Pancreas (tissue), 10 donors: ENCODE measurements around the gene CCDC187. TPM values are rescaled to one million over a fixed set of nuclear protein-coding genes. Genes with fewer than 3 reads are reported as not detected.
A peak's percentile ranks its signal among the peaks of the same experiment; 100 is the strongest.

Source experiments
- ATAC-seq, 4 donors: fragments of 200-7000 bp; cut with Tn5 transposase; one replicate each; pipeline versions ENCODE4 v1.8.0 to v1.9.1; 2020; ENCODE audit warnings: mild to moderate bottlenecking in 4 of 4, moderate library complexity in 4 of 4
- DNase-seq, 6 donors: peaks; one replicate each; pipeline ENCODE4 v3.0.0-alpha.2; 2020
- FAIRE-seq: peaks from 2 replicates; lab custom pipeline; 2012; peaks lifted over from hg19 to GRCh38; lab: Jason Lieb, UNC
- H3K27ac ChIP-seq, 4 donors: fragments of 200-600 bp; sonication (generic); 1 replicate in 3 of 4; 2 replicates in 1 of 4; pipeline versions ENCODE4 v1.5.0 to v1.8.0; 2020
- H3K27me3 ChIP-seq, 4 donors: fragments of 200-600 bp; one replicate each; pipeline ENCODE4 v1.8.0; 2021
- H3K36me3 ChIP-seq, 3 donors: fragments of 200-600 bp; sonication (generic) in 1 of 3; one replicate each; pipeline versions ENCODE4 v1.5.0 to v1.8.0; 2020 to 2021
- H3K4me1 ChIP-seq, 3 donors: fragments of 200-600 bp; one replicate each; pipeline ENCODE4 v1.8.0; 2021
- H3K4me3 ChIP-seq, 4 donors: fragments of 200-600 bp; sonication (generic) in 2 of 4; one replicate each; pipeline versions ENCODE4 v1.5.0 to v1.8.0; 2020 to 2021
- H3K9me3 ChIP-seq, 4 donors: fragments of 200-600 bp; one replicate each; pipeline ENCODE4 v1.8.0; 2021
- WGBS, 2 donors: extraction: QIAGEN DNeasy Blood & Tissue Kit; methylation state at CpG; one replicate each; pipeline ENCODE4 v1.1.7; 2013; 5-methylcytosine and 5-hydroxymethylcytosine counted together
- intact Hi-C, 3 donors: fragments of 100-400 bp; cut with DNase I; formaldehyde crosslinking; loops; one replicate each; pipeline versions ENCODE4 v1.11.1 to v1.14.2; 2022
- polyA plus RNA-seq, 2 donors: library from polyadenylated mRNA; stranded (reverse); fragments of 200-250 nt; gene quantifications; one replicate each; pipeline ENCODE4 v1.2.3, GENCODE V29; 2013
- total RNA-seq, 6 donors: library from RNA; stranded (reverse); fragmentation: NEBNext Ultra II Directional in 4 of 6; extraction: Animal tissue kit (Norgen Biotek cat#: 25700) in 4 of 6; gene quantifications; one replicate each; pipeline versions ENCODE4 v1.2.1 to v1.2.4, GENCODE V29; 2021 to 2023
- TF ChIP-seq, protein P1 (sequence below), 4 donors: fragments of 200-600 bp; sonication (generic) in 3 of 4; IDR thresholded peaks; one replicate each; pipeline versions ENCODE4 v1.5.0 to v1.8.0; 2021; ENCODE audit warnings: antibody characterized with exemption in 4 of 4
- donor health status: healthy with polysubstance abuse.
- donor health status: DM: no; HTN: no; CAD: no; lungs with moderate emphysema.
- donor health status: DM: no; HTN: no; CAD: no.
- donor health status: control.
- donor health status: control.
- donor health status: Bipolar disorder and iron deficiency.
- donor health status: DM: yes; HTN: yes; CAD: no.
- donor health status: DM: no; HTN: no; CAD: no.
- donor health status: DM: no; HTN: no; CAD: no.
- donor health status: DM: yes; HTN: yes; CAD: no.

The CCDC187 gene
- total and polyA plus RNA-seq, 8 donors, result 0.14 to 2.6 (median 0.43) TPM

DNA sequence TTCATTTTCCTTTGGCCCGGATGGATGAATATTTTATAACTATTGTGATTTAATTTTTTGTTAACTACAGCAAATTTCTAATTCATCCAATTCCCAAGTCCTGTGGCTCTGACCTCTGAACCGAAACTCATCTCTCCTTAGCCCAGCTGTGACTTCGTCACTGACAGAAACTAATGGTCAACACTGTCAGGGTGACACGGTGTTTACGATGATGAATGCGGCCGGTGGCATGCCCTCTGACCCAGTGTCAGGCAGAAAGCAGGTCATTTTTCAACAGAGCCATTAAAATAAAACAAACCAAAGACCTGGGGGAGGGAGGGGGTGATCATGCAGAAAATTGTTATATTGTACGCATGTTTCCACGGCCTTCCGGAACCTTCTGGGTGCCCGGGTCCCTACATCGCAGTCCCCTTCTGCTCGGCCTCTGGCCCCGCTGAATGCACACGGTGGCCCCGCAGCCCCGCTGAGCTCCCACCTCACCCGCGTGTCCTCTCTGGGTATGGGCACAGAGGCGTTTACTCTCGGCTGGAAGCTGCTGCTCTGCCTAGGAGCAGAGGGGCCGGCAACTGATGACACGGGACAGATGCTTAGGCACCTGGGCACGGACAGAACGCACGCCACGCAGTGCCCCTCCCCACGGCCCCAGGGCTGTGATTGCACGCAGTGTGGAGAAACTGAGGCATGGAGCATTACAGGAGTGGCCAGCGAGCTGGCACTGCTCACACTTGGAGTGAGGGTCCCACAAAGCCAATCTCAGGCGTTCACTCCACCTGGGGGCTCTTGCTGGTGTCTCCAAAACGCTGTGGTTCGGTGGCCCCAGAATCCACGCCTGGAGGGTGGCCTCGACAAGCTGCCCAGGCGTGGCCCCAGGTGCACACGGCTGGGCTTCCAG is 8.1 kb downstream of the CCDC187 start:
- ATAC-seq, result no peak
- 45 to 67% methylated on average over 37 of the region's 37 CpGs for WGBS, 2 donors
- FAIRE-seq, result no peak
- Histone ChIP-seq H3K4me1 (peaks cover 6 to 13% (median 12%) of the 10 kb centered on the region in 3 donors), H3K27me3 (no peaks in the 10 kb centered on the region), H3K4me3 (no peak overlapping the region), H3K27ac (peak overlapping the region in 2 of 4 donors; percentile 68 to 75), H3K36me3 (no peaks in the 10 kb centered on the region), H3K9me3 (no peaks in the 10 kb centered on the region)
- DNase-seq, result peak in 2 of 6 donors; percentile 31 to 55
- intact Hi-C loops, result no loop called here
- TF ChIP-seq, protein P1, sequence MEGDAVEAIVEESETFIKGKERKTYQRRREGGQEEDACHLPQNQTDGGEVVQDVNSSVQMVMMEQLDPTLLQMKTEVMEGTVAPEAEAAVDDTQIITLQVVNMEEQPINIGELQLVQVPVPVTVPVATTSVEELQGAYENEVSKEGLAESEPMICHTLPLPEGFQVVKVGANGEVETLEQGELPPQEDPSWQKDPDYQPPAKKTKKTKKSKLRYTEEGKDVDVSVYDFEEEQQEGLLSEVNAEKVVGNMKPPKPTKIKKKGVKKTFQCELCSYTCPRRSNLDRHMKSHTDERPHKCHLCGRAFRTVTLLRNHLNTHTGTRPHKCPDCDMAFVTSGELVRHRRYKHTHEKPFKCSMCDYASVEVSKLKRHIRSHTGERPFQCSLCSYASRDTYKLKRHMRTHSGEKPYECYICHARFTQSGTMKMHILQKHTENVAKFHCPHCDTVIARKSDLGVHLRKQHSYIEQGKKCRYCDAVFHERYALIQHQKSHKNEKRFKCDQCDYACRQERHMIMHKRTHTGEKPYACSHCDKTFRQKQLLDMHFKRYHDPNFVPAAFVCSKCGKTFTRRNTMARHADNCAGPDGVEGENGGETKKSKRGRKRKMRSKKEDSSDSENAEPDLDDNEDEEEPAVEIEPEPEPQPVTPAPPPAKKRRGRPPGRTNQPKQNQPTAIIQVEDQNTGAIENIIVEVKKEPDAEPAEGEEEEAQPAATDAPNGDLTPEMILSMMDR (IDR thresholded peaks at IDR 0.05), result no peak

DNA sequence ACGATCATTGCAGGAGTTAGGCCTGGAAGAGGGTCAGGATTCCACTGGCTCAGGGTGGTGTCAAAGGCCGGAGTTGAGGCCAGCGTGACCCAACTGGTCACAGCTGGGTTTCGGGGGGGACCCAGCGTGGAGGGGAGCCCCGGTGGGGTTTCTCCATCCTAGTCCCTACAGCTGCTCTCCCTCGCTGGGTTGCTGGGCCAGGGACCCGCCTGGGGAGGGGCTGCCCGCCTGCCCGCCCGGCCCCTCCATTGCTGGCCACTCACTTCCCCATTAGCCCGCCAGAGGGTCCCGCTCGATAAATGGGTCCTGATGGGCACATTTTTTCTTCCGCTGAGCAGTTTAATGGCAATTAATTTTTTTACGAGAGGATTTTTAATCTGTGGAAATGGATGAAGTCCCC is 8.8 kb downstream of the CCDC187 start:
- TF ChIP-seq, protein P1 (IDR thresholded peaks at IDR 0.05), result no peak
- peak in 2 of 6 donors; percentile 24 to 51 for DNase-seq
- Histone ChIP-seq H3K27ac (no peak overlapping the region), H3K9me3 (no peaks in the 10 kb centered on the region), H3K4me3 (no peak overlapping the region), H3K4me1 (peaks cover 6 to 13% (median 12%) of the 10 kb centered on the region in 3 donors), H3K27me3 (no peaks in the 10 kb centered on the region), H3K36me3 (no peaks in the 10 kb centered on the region)
- no peak for ATAC-seq
- WGBS, 2 donors, result 80 to 89% methylated on average over 16 of the region's 16 CpGs
- no peak for FAIRE-seq
- intact Hi-C loops, result no loop called here

DNA sequence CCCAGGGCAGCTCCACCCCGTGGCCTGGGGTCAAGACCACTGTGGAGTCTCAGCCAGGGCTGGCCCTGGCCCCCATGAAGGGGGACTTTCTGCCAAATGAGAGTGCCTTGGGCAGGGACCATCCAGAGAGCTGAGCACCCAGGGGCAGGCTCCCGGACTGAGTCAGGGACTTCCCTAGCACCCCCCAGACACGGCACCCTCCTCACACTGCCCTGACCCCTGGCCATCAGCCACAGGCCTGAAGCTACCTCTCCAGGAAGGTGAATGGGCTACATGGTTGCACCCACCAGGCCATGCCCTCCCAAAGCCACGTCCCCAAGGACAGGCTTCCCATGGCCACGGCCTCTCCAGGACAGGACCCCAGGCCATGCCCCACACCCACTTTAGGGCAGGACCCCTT is 9.5 kb downstream of the CCDC187 start:
- DNase-seq (peak in 2 of 6 donors; percentile 33 to 62), ATAC-seq (no peak), FAIRE-seq (no peak)
- Histone ChIP-seq H3K27me3 (no peaks in the 10 kb centered on the region), H3K4me1 (peaks cover 6 to 13% (median 12%) of the 10 kb centered on the region in 3 donors), H3K4me3 (no peak overlapping the region), H3K27ac (no peak overlapping the region), H3K36me3 (no peaks in the 10 kb centered on the region), H3K9me3 (no peaks in the 10 kb centered on the region)
- 69 to 90% methylated on average over 5 of the region's 5 CpGs for WGBS, 2 donors
- intact Hi-C loops, result no loop called here
- TF ChIP-seq, protein P1 (IDR thresholded peaks at IDR 0.05), result no peak

DNA sequence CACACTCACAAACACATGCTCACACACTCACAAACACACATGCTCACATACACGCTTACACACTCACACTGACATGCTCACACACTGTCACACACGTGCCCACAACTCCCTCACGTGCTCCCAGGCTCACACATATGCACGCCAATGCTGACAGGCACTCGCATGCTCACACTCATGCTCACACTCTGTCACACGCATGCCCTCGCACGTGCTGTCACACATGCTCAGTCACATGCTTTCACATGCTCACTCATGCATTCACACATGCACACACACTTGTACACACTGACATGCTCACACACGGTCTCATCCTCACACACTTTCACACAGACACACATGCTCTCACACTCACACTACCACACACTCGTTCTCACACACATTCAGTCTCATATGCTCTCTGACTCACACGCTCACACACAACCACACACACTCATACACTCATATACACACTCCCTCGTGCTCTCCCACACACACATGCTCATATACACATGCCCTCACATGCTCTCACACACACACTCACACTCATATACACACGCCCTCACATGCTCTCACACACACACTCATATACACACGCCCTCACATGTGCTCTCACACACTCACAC is 10.3 kb downstream of the CCDC187 start:
- Histone ChIP-seq H3K9me3 (no peaks in the 10 kb centered on the region), H3K27me3 (no peaks in the 10 kb centered on the region), H3K36me3 (no peaks in the 10 kb centered on the region), H3K4me1 (peaks cover 6 to 13% (median 12%) of the 10 kb centered on the region in 3 donors), H3K4me3 (no peak overlapping the region), H3K27ac (no peak overlapping the region)
- FAIRE-seq, result no peak
- WGBS, 2 donors, result 75 to 83% methylated on average over 14 of the region's 14 CpGs
- intact Hi-C loops, result no loop called here
- no peak for DNase-seq
- no peak for ATAC-seq
- TF ChIP-seq, protein P1 (IDR thresholded peaks at IDR 0.05), result no peak
